Measurements from ENCODE around the gene SIRT2.
"Not testable (repeated sequence)": the region's sequence is repeated elsewhere in the genome, so short reads cannot be mapped to it uniquely, and the experiment has no call there.

SIRT2 gene

GRCh38 chr19:38892841-38893240 is 6.6 kb downstream of the SIRT2 start:
- DNase-seq, result no peak

GRCh38 chr19:38891771-38892170 is 7.6 kb downstream of the SIRT2 start:
- DNase-seq, result no peak

DNA sequence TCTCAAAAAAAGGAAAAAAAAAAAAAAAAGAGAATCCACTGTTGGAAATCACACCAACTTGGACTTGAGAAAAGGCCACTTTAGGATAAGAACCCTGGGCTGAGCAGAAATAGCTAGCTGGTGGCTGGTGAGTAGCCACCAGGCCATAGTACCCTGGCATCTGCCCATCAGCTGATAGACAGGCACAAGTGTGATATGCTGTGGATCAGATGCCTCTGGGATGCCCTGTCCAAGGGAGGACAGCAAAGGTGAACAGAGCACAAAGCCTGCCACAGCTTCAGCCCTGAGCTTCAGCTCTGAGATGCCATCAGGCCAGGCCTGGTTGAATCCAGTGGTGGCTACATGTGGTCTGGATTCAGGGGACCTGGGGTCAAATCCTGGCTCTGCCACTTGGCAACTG is 8.7 kb downstream of the SIRT2 start:
- no peak for DNase-seq

DNA sequence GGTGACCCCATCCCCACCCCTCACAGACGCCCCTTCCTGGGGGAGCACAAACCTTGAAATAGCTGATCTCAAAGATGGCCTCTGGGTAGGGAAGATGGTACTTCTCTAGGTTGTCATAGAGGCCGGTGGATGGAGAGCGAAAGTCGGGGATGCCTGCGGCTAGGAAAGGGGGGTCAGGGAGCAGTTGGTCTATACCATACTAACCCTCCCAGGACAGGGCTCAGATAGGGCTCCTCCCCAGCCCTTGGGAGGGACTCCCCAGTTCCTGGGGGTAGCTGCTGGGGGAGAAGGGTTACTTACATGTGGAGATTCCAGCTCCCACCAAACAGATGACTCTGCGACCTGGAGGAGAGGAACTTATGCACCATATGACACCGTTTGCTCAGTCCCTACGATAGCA is 9.6 kb downstream of the SIRT2 start:
- DNase-seq, result no peak

DNA sequence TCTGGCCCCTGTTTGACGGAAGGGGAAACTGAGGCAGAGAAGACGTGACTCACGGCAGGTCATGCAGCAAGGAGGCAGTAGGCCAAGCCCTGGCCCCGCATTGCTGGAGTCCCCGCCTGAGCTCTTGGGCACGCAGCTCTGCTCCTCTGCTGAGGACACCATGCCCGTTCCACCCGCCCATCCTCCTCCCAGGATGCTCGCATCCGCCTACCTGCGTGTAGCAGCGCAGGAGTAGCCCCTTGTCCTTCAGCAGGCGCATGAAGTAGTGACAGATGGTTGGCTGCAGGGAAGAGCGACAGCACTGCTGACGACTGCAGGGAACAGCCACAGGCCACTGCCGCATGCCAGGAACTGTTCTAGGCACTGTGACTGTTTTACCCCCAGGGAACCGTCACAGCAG is 10.5 kb downstream of the SIRT2 start:
- DNase-seq, result no peak

GRCh38 chr19:38884691-38885090 is 14.7 kb downstream of the SIRT2 start:
- not testable (repeated sequence) for DNase-seq

GRCh38 chr19:38883286-38883685 is 16.1 kb downstream of the SIRT2 start:
- DNase-seq, result no peak

DNA sequence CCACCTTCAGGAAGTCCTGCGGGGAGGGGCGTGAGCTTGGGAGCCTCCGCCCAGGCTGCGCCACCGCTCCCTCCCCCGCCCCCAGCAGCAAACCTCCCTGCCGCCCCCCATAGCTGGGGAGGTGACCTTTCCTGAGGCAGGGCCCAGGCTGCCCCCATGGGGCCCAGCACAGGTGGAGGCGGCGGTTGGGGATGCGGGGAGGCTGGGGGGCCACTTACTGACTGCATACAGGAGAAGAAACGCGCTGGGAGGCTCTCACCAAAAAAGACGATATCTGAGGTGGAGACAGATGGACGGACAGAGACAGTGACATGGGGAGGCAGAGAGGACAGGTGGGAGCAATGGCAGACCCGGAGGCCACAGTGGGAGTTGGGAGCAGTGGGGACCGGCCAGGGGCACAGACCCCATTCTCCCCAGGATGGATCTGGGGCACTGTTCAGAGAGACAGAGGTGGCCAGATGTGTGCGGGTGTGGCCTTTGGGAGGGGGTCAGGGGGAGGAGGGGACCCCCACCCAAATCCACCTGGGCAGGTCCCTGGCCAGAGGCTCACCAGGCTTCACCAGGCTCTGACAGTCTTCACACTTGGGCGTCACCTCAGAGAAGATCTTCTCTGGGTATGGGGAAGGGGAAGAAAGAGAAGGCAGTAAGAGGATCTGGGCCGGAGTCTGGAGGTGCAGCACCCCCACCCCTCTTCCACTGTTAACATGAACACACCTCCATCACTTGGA is 18.4 kb downstream of the SIRT2 start:
- DNase-seq, result no peak

DNA sequence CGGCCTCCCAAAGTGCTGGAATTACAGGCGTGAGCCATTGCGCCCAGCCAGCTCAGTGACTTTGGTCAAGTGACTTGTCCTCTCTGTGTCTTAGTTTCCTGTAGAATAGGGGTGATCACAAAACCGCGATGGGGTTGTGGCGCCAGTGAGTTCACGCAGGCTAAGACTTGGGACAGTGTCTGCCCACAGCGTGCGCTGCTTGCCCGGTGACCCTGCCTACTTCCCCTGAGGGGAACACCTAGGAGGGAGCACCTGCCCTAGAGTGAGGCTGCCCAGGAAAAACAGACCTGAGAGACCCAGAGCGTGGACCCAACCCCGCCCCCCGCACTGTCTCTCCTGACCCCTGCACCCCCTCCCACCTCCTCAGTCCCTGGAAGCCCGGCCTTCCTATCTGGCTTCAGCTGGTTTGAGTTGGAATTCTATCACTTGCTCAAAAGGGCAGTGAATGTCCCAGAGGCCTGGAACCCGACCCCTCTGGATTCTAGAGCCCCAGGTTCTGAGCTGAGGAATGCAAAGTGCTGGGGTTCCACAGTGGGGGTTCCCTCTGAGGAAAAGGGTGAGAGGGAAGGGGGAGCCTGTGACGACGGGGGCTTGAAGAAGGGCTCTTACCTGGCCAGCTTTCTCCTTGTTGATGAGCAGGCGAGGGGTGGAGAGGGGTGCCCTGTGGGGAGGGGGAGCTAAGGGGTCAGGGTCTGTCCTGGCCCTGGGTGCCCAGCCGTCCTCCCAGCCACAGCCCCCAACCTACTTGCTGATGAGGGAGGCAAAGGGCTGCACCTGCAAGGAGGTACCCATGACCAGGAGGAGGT is 19.1 kb downstream of the SIRT2 start:
- no peak for DNase-seq

DNA sequence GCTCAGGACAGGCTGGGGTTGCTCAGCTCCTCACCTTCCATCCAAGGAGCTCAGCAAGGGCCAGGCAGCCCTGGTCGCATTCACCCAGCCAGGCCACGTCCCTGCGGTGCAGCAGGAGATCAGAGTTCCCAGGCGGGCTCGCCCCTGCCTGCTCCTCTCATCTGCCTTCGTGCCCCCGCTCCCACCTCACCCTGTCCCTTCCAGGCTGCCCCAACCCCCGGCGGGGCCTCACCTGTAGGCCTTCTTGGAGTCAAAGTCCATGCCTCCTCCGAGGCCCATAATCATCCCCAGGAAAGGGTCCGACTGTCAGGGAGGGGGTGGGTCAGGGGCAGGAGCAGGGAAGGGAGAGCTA is 20.0 kb downstream of the SIRT2 start:
- DNase-seq, result no peak

DNA sequence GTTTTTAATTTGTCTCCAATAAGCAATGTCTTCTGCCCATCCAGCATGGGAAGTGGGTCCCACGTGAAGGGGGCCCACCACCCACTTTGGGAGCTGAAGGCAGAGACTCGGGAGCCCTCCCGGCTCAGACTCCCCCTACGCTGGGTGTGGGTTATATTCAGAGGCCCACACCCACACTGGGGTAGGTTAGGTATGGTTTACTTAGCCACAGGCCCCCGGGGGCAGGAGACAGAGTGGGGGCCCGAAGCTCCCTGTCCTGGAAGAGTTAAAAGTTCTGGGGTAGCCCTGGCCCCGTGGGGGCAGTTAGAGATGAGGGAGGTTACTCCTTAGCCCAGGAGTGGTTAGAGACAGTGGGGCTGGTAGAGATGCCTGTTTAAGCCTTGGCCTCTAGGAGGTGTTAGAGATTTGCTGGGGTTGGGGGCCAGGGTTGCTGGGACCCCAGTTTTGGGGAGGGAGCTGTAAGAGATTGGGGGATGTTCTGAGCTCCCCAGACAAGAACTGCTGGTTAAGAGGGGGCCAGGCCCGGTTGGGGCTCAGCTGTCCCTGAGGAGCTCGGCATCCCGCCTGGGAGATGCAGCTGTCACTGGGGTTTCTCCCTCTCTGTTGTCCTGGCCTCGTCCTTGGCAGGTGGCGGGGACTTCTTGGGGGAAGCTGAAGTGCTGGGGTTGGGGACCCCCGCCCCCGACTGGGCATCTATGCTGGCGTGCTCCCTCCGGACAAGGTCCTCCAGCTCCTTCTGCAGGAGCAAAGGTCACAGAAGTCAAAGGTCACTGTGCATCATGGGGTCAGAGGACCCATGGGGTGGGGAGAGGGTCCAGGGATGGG is 20.6 kb downstream of the SIRT2 start:
- DNase-seq, result no peak

DNA sequence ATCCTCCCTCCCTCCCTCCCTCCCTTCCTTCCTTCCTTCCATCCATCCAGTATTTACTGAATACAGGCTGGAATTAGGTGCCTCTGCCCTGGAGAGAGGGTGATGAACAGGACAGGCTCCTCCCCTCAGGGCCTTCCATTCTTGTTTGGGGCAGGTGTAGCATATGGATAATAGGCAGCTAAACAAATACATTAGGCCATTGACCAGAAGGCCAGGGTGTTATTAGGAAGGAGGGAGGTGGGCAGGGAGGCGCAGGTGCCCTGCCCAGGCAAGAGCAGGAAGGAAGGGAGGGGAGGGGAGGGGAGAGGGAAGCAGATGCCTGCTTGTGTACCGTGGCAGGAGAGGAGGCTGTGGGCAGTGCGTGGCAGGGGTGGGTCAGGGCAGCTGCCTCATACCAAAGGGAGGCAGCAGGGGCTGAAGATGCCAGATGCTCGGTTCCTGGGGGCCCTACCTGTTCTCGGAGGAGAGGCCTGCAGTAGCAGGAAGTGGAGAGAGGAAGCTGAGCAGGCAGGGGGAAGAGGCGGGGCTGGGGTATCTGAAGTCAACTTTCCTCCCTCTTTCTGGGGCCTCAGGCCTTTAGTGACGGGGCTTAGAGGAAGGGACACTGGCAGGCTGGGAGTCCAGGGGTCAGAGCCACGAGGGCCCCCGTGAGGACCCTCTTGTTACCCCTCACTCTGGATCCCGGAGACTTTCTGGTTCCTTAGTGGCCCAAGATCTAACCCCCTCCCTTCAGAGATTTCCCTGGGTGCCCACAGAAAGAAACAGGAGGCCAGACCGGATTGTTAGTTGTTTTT is 21.4 kb downstream of the SIRT2 start, which contains the start of gene RINL:
Gene RINL (minus strand): TSS at position 495 of the 794 bp plus-strand sequence. CDS start 1,533 bp downstream, outside the sequence.
- DNase-seq, result no peak

GRCh38 chr19:38875656-38876395 is 23.6 kb downstream of the SIRT2 start:
- no peak for DNase-seq

DNA sequence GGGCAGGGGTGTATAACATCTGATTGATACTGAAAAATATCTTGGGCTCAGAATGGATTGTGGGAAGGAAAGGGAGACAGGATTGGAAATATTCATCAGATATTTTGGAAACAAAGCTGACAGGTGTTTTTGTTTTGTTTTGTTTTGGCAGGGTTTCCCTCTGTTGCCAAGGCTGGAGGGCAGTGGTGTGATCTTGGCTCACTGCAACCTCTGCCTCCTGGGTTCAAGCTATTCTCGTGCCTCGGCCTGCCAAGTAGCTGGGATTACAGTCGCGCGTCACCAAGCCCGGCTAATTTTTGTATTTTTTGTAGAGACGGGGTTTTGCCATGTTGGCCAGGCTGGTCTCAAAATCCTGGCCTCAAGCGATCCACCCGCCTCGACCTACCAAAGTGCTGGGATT is 26.0 kb downstream of the SIRT2 start:
- DNase-seq, result not testable (repeated sequence)

DNA sequence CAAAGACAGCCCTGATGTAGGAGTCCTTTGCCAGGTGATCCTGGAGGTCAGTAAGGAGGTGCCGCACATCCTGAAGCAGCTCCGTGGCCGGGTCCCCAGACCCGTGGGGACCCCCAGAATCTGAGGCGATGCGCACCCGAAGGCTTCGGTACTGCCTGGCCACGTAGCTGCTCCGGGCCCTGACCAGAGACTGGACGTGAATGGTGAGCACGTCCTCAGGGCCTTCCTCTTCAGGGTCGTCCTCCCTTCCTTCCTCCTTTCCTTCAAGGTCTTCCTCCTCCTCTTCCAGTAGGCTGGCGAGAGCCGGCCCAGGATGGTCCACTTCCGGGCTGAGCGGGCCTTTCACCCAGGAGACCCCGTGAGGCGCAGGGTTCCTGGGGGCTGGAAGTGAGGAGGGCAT is 28.8 kb downstream of the SIRT2 start:
- no peak for DNase-seq

DNA sequence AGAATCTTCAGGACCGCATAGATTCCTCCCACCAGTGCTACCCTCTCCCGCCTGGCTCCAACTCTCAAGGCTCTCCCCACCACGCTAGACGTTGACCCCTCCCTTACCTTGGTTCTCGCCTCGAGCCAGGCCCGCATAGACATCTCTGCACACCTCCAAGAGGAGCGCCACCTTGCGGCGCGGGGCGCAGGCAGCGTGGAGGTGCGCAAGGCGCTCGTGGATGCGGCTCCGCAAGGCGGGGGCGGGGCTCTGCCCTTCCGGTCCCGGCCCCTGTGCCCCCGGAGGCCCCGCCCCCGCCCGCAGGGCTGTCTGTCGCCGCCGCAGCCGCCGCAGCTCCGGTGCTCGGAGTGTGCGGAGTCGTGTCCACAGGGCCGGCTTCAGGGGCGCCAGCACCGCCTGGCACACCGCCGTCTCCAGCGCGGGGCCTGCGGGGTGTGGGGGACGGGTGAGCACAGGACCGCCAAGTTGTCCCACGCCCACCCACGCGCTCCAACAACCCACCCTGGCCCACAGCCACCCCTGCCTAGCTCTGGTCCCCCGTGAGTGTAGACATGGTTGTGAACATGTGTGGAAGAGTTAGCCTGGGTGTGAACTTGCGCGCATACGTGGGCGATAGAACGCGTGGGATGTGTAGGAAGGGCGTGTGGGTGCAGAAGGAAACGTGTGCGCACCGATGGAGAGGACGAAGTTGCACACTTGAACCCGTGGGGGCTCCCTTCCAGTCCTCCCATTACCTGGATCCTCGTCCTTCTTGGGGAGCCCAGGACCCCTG is 29.4 kb downstream of the SIRT2 start:
- DNase-seq, result peak; percentile 85

DNA sequence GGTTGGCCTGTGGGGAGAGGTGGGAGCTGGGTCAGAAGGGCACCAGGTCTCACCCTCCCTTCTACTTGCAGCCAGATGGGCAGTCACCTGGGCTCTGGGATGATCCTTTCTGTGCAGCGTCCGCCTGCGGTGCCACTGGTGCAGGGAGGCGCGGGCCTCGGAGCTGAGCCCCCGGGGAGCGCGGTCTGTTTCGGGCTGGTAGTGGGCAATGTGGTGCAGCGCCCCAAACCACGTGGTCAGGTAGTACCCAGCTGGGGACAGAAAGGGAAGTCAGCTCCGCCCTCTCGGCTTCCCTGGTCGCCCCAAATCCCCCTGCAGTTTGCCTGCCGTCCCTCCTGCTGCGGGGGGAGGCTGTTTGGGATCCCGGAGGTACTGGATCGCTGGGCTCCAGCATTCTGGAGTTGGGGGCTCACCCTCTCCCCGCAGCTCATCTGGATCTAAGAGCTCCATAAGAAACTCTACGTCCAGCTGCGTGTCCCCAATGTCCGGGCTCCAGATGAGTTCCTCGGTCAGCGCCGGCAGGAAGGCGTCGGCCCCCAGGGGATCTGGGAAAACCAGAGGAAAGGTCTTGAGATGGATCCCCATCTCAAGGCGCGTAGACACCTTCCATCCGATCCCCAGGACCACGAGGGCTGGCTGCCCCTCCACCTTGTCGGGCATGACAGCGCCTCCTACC is 30.1 kb downstream of the SIRT2 start:
- no peak for DNase-seq

DNA sequence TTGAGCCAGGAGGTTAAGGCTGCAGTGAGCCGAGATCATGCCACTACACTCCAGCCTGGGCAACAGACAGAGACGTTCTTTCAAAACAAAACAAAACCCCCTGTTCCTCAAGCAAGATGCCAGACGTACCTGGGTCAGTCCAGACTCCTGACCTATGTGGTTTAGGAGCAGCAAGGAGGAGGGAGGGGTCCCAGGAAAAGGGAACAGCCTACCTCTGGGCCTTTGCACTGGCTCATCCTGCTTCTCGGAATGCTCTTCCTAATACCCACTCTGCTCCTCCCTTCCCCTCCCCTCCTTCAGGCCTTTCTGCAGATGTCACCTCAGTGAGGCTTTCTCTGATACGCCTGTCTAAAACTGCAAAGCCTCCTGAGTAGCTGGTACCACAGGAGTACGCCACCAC is 30.9 kb downstream of the SIRT2 start:
- no peak for DNase-seq

- DNase-seq, result no peak
These were observed 32.1 kb downstream of the SIRT2 start for GRCh38 chr19:38867171-38867780.

Measured in retina (tissue), 1 donor.